ENCODE data around the gene ERC2.

Gene ERC2

GRCh38 chr3:56260262-56260661 is 208.0 kb downstream of the ERC2 start:
- in situ Hi-C loops (cut with MboI; ENCODE audit: low sequenced_read_pairs): no loop called here

DNA sequence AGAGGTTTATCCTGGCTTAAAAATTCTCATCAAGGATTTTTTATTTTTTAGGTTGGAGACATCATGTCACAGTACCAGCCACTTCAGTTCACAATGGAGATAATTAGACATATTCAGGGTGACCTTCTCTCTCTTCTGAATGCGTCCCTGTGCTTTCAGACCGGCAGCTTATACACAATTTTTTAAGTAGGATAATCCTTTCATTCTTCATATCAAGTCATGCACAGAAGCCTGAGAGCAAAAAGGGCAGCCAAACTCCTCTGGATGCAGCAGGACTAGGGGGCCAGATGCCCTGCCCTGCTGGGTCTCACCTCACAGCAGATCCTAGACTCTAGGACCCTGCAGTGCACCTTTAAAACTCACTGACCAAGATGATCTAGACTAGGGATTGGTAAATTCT is 210.4 kb downstream of the ERC2 start:
- in situ Hi-C loops (cut with MboI; ENCODE audit: low sequenced_read_pairs): no loop called here

GRCh38 chr3:56254835-56255234 is 213.4 kb downstream of the ERC2 start:
- in situ Hi-C loops (cut with MboI; ENCODE audit: low sequenced_read_pairs): no loop called here

DNA sequence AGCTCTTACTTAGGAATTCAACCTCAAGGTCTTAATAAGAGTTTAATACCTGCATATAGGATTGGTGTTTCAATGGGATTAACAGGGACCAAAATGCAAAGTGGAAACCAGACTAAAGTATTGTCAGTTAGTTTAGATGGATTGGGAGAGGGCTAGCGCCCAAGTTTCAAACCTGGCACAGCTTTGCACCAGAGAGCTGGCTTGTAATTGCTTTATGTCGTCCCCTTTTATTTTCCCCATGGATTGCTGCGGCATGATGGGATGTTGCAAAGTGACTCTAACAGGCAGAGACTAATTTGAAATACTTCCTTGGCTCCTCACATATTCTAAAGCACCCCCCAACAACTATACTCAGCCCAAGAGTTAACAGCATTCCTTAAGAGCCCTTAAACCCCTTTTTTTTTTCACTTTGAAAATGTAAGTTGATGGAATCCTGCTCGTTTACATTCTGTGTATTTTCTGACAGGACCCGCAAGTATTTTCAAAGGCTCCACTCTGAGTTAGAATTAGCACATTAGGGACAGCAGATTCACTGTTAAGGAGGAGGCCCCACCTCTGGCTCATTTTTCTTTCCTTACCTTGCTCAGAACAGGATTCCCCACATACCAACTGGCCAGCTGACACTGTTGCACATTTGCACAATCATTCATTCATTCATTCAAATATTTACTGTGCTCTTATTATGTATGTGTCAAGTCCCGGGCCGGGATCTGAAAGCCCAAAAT is 214.2 kb downstream of the ERC2 start:
- in situ Hi-C loops (cut with MboI; ENCODE audit: low sequenced_read_pairs): no loop called here

- in situ Hi-C loops (cut with MboI; ENCODE audit: low sequenced_read_pairs): no loop called here
These were observed 216.8 kb downstream of the ERC2 start for GRCh38 chr3:56251343-56251945.

DNA sequence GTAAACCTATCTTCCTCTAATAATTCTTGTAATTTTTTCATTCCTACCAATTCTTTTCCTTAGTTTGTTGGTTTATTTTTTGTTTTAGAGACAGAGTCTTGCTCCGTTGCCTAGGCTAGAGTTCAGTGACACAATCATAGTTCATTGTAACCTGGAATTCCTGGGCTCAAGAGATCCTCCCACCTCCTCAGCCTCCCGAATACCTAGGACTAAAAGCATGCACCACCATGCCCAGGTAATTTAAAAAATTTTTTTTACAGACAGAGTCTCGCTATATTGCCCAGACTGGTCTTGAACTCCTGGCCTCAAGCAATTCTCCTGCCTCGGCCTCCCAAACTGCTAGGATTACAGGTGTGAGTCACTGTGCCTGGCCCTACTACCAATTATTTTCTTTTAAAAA is 220.2 kb downstream of the ERC2 start:
- in situ Hi-C loops (cut with MboI; ENCODE audit: low sequenced_read_pairs): no loop called here

GRCh38 chr3:56238299-56238698 is 230.0 kb downstream of the ERC2 start:
- in situ Hi-C loops (cut with MboI; ENCODE audit: low sequenced_read_pairs): no loop called here

DNA sequence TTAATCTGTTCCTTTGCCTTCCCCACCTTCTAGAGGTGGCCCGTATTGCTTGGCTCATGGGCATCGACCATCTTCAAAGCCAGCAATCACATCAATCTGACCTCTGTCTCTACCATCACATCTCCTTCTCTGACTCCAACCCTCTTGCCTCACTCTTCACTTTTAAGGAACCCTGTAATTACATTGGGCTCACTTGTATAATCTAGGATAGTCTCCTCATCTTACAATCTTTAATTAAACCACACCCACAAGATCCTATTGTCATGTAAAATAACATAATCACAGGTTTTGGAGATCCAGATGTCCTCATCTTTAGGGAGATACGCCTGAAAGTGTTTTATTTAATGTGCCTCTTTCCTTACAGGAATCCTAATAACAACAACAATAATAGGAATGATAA is 234.5 kb downstream of the ERC2 start:
- in situ Hi-C loops (cut with MboI; ENCODE audit: low sequenced_read_pairs): no loop called here

- in situ Hi-C loops (cut with MboI; ENCODE audit: low sequenced_read_pairs): no loop called here
These were observed 239.0 kb downstream of the ERC2 start for GRCh38 chr3:56229311-56229710.

DNA sequence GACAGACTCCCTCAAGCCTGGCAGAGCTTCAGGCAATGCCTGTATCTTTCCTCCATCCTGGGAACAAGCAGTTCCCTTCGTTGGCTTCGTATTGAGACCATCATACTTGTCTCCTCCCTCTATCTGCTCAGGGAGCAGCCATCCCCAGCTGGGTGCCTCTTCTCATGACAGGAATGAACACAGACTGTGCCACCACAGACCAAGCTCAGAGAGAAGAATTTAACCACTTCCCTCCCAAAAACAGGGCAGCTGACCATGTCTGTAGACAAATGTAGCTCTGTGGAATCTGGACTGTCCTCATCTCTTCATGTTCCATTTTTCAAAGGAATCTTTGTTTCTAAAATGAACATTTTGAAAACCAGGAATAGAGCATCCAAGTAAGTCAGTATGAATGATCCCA is 245.4 kb downstream of the ERC2 start:
- in situ Hi-C loops (cut with MboI; ENCODE audit: low sequenced_read_pairs): no loop called here

DNA sequence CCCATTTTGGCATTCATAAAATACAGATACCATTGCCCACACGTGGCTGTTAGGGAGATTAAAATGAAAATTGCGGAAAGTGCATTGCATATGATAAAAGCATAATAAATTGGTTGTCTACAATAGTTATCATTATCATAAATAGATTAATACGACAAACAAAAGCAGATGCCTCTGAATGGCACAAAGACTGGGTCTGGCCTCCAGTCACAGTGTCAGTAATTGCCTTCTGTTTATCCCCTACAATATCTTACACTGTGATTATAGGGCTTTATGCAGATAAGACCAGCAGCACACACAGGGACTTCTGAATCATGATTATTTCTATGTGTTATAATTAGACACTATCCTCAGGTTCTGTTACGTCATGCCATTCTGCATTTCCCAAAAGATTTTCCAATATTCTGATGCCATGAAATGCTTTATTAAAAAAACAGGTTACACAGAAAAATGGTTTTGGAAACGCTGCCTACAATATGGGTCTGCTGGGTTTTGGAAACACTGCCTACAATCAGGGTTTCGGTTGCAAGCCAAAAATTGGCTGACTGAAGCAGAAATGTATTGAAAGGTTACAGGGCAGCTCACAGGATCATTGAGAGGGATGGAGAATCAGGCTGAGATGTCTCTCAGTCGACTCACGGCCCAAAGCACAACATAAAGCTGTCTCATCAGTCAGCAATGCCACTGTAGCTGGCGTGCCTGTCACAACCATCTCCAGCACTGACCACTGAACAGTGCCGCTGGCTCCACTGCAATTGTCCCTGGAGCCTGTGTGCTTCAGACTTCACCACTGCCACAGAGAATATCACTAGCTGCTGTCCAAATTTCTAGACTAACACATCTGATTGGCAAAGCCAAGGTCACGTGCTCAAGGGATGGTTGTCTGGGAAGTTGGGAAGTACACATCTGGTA is 248.1 kb downstream of the ERC2 start:
- in situ Hi-C loops (cut with MboI; ENCODE audit: low sequenced_read_pairs): no loop called here

DNA sequence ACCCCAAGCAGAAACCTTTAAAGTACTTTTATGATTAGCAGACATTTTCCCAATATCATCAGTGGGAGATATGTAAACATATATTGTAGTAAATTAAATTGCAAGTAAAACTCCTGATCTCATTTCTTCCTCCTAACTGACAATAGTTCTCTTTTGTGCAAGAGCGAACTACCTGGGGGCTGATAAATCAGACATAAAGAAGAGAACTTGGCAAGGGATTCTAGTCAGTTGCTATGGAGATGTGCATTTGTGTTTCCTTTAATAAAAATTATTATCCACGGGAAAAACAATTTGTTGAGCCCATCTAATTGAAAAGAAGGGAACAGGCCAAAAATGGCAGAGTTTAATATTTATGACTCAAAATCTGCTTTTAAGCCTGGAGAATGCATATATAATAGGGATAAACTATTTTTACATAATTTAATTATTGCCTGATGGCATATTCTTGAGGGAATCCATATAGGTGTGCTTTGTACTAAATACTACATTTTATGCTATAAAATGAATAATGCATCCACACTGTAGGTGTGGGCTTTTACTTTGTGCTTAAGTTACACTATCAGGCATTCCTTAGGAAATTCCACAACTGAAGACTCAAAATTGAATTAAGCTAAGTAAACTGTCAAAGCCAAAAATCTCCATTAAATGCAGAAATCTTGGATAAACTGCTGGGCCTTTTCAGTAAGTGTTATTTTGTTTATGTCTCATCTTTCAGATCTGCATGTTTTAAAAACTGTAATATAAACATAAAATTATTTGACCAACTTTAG is 258.1 kb downstream of the ERC2 start:
- in situ Hi-C loops (cut with MboI; ENCODE audit: low sequenced_read_pairs): no loop called here

DNA sequence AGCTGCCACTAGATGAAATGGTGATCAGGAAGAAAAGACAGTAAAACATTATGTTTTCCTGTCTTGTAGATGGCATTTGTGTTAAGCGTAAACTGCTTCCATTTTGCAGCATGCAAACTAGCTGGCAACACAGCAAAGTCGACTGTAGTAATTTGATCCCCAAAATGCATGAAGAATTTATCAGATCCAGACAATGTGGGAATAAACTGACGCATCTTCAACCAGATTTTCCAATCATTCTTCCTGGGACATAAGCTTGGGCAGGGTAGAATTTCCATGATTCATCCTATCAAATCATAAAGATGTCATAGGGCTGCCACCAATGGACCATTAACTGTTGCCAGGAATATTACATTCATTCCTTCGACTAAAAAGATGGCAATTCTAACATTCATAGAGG is 260.3 kb downstream of the ERC2 start:
- in situ Hi-C loops (cut with MboI; ENCODE audit: low sequenced_read_pairs): no loop called here

GRCh38 chr3:56205406-56205805 is 262.9 kb downstream of the ERC2 start:
- in situ Hi-C loops (cut with MboI; ENCODE audit: low sequenced_read_pairs): no loop called here

- in situ Hi-C loops (cut with MboI; ENCODE audit: low sequenced_read_pairs): no loop called here
These were observed 265.3 kb downstream of the ERC2 start for GRCh38 chr3:56202997-56203396.

DNA sequence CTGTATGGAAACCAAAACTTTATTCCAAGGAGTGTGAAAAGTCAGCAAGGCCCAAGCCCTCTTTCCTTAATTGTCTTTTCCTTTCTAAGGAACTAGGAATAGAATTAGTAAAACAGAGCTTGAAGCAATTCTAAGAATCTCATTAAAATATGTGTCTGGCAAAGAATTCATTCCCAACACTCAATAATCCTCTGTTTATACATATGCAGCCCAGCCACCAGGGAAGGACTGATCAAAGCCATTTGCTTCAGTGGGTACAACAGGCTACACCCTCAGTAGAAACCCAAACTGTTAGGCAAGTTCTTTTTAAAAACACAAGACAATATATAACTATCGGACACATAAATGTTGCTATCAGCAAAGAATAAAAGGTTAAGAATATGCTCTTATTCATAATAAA is 266.9 kb downstream of the ERC2 start:
- in situ Hi-C loops (cut with MboI; ENCODE audit: low sequenced_read_pairs): no loop called here

GRCh38 chr3:56200251-56200650 is 268.0 kb downstream of the ERC2 start:
- in situ Hi-C loops (cut with MboI; ENCODE audit: low sequenced_read_pairs): no loop called here

DNA sequence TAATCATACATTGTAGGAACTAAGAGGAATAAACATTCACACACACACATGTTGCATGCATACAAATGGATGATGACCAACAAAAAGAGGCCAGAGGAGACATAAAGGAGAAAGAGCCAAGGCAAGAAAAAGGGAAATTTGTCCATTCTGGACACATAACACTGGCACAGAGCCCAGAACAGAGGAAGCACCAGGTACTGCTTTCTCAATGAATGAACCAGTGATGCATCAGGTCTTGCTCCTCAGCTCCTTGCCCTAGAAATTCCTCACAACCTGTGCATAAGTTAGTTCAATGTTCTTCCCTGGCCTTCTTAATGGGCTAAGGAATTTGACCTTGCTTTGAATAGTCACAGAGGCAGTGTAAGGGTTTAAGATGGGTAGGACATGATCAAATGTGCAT is 270.3 kb downstream of the ERC2 start:
- in situ Hi-C loops (cut with MboI; ENCODE audit: low sequenced_read_pairs): no loop called here

GRCh38 chr3:56197259-56197965 is 270.9 kb downstream of the ERC2 start:
- in situ Hi-C loops (cut with MboI; ENCODE audit: low sequenced_read_pairs): no loop called here

- in situ Hi-C loops (cut with MboI; ENCODE audit: low sequenced_read_pairs): no loop called here
These were observed 271.6 kb downstream of the ERC2 start for GRCh38 chr3:56196700-56197099.
